NCI-H345 (cell line): ENCODE results near the gene KIF6.
"Not testable (repeated sequence)": the region's sequence is repeated elsewhere in the genome, so short reads cannot be mapped to it uniquely, and the experiment has no call there.

ENCODE experiments used
- DNase-seq: peaks from one replicate; lab custom pipeline; 2025; lab: John Stamatoyannopoulos, UW

Gene KIF6

DNA sequence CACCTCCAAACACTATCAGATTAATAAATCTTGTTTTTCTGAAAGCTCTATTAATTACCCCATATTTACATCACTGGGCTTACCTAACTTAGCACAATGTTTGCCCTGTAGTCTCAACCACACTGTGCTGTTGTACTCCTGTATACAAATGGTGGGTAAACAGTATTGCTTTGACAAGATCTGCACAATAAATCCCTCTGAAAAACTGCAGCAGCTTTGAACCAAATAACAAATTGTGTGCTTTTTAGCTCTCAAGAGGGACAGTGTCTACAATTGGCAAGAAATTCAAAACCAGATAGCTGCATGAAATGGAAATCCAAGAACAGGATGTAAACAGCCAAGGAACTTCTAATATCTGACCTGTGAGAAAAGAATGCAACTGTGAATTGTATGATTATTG is 10.4 kb downstream of the KIF6 start:
- DNase-seq = peak; percentile 13

DNA sequence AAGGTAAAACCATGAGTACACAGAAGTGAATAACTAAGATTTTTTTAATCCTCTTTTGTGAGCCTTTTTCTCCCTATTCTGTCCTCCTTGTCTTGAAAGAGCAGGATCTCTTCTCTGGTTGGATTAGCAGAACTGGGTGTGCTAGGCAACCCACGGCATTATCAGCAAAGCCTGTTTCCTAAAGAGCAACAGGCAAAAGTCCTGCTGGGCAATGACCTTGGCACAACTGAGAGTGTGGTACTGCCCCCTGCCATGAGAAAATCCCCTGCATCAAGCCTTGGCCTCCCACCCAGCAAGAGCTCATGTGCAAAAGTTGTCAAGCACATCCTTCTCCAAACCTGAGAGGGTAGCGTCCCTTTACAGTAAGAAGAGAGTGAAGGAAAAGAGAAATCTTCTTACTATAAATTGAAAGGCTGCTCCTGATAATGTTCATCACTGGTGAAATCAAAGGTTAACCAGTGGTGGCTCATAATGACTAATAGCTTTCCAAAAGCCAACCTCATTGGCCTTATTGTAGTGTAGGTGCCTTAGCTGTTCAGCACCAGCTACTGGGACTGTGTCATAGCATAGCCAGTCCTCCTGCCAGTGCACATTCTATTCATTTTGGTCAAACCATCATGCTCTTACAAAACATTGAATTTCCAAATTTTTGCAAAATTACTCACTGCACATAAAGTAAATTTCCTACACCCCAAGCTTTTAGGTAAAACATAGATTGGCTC is 17.1 kb downstream of the KIF6 start:
- DNase-seq = no peak

DNA sequence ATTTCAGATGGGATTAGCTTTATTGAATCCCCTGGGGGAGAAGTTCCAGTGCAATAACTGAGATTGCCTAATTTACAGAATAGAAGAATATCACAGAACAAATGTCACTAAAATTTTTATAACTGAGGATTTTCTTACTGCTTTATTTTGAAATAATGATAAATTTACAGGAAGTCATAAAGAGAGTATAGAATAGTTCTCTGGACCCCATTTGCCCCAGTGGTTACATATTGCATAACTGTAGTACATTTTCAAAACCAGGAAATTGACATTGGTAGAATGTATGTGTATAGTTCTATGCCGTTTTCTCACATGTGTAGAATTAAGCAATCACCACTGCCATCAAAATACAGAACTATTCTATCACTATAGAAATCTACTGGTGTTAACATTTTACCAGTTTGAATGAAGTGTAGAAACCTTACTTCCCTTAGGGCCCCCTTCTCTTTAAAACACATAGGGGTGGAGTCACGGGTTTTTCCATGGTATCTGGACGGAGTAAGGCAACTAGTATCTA is 18.3 kb downstream of the KIF6 start:
- no peak for DNase-seq

DNA sequence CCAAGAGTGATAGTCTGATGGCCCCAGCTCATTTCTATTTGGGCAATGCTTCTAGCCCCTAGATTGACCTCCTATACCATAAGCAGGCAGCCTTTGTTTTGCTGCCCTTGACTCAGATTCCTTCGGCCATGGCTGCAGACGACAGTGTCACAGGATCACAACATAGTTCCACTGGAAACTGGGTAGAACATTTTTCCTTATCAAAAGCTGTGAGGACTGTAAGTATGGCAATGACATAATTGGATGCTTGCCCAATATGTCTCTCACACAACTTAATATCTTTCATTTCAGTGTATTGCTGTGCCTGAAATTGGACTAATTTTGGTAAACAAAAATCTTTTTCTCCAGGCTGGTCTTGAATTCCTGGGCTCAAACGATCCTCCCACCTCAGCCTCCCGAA is 22.9 kb downstream of the KIF6 start:
- DNase-seq = no peak

DNA sequence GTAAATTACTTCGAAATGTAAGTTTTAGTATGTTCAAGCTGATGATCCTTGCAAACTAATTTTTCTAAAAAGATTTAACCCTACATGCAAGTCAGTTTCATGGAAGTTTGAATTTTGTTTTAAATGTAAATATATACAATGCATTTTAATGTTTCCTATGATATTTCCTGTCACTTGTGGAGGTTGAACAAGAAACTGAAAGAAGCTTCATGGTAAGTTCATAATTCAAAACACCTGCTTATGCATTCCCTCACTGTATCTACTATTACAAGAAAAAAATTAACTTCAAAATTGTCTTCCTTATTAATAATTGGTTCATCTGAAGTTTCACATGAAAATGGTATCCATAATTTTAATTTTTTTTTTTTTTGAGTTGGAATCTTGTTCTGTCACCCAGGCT is 24.8 kb downstream of the KIF6 start:
- DNase-seq = no peak

DNA sequence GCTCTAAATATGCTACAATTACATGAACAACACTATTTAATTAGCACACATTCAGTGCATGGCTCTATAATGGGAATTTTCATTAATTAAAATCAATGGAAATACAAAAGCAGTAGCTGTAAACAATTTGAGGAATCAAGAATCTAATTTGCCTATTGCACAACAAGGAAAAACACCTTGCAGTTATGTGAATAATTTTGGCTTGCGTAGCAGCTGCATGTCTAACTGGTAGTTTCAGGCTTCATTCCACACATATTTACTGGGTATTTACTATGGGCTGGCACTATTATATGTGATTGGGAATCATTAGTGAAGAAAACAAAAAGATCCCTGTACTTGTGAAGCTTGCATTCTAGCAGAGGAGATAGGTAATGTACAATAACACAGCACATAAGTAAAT is 26.4 kb downstream of the KIF6 start:
- no peak for DNase-seq

DNA sequence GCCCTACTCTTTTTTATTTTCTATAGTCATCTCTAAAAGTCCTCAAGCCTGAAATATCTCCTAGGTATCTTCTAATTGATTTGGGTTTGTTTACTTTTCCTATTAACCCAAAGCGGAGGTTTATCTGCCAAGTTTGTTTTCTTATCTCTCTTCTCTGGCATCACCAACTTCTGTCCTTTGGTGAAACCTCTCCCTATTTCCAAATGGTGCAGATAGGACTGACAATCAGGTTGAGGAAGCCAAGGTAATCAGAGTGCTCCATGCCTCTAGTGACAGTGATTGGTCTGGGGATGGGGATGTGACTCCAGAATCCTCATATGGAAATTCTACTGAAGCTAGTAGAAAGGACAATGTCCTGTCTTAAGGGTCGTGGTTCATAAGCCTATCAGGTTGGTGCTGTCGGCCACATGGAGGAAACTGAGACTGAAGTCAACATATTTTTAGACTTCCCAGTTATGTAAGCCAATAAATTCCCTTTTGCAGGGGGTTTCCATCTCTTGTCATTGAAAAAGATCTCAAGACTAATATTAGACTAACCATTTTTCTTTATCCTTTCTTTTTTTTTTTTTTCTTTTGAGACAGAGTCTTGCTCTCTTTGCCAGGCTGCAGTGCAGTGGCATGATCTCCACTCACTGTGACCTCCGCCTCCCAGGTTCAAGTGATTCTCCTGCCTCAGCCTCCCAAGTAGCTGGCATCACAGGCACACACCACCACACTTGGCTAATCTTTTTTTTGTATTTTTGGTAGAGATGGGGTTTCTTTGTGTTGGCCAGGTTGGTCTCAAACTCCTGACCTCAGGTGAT is 28.0 kb downstream of the KIF6 start:
- DNase-seq = no peak

DNA sequence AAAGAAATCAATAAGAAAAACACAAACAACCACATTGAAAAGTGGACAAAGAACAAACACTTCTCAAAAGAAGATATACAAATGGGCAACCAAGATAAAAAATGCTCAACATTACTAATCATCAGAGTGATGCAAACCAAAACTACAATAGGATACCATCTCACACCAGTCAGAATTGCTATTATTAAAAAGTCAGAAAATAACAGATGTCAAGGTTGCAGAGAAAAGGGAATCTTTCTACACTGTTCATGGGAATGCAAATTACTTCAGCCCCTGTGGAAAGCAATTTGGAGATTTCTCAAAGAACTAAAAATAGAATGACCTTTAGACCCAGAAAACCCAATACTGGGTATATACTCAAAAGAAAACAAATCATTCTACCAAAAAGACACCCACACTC is 29.8 kb downstream of the KIF6 start:
- DNase-seq = no peak

DNA sequence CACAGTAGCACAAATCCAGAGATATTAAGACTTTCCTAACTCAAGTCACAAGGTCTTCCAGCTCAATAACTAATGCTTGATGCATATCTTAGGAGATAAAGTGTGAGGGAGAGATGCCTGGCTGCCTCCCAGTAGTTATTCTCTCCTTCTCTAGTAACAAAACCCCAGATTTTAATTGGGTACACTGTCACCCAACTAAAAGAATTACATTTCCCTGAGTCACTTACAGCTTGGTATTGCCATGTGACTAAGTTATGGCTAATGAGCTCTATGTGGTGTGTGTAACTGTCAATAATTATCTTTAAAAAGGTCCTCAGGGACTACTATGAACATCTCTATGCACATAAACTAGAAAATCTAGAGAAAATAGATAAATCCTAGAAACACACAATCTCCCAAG is 32.0 kb downstream of the KIF6 start:
- DNase-seq = no peak

DNA sequence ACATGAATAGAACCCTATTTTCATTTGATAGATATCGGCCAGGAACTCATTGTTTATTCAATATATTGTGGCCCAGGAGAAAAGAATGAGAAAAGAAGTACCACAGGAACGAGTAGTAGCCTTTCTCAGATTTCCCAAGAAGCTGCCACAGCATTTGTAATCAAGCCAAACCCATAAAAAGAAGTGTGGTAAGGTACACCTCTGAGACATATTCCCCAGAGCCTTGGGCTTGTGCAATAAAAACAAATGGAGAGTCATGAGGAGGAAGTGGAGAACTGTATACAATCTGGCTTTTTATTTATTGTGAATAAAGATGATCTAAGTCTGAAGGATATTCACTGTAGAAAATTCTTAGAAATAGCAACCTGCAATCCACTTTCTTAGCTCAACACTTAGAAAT is 36.7 kb downstream of the KIF6 start:
- no peak for DNase-seq

DNA sequence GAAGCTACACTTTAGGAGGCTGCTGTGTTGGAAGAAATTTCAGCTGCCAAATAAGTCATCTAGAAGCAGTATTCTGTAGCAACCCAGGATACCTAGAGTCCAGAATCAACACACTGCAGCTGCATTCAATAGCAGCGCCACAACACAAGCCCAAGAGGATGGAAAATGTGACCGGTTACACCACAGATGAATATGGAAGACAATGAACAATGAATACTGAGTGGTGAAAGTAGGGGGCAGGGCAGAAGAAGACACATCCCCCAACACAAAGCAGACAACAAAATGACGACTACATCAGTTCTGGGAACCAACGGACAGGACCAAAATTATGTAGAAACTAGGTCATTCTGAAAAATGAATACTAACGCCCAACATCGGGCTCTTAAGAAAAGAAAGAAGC is 38.2 kb downstream of the KIF6 start:
- no peak for DNase-seq

DNA sequence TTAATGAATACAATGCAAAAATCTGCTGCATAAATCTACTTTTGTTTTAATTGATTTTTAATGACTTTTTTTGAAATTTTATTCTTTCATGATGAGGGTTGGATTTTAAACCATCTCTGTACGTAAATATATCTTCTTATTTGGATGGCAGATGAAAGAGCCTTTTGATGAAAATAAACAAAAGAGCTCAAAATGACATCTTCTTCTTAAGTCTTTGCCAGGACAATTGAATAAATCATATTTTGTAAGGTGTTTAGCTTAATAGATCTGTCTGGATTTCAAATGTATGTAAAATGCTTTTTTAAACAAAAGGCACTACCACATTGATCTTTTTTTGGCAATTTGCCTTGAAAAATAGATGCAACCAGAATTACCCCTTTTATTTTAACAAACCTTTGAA is 39.3 kb downstream of the KIF6 start:
- no peak for DNase-seq

DNA sequence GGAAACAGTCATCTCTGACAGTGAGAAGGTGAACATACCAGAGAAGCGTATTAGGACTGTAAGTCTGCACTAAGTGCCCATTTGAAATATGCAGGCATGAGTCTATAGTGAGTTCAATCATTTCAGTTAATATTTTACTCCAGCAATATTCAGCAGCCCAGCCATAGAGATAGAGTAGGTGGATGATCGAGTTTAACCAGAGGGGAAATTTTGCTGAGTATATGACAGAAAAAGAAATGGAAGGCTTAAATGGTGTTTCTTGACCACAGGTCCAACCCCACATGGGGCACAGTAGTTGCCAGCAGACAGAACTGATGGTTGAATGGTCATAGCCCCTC is 39.8 kb downstream of the KIF6 start:
- no peak for DNase-seq

DNA sequence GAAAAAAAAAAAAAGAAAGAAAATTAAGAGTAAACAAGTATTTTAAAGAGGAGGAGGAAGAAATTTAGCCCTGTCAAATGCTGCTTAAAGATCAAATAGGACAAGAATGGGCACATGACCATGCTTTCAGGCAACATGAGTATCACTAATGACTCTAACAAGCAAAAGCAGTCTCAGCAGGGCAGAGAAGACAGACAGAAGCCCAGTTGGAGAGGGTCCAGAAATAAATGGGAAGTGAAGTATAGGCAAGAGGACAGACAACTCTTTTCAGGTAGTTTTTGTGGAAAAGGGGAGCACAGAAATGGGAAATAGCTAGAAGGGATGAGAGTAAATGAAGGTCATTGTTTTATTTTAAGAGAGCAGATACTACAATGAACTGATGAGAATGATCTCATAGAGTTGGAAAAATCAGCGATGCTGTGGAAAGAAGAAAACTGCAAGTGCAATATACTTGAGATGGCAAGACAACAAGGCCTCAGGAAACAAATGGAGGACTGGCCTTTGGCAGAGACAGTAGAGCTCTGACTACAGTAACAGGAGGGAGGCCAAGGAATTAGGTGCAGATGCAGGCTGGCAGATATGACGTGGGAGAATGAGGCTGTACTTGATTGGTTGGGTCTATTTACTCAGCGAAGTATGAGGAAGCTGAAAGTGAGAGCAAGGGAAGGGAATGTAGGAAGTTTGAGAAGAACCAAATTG is 40.3 kb downstream of the KIF6 start:
- no peak for DNase-seq

DNA sequence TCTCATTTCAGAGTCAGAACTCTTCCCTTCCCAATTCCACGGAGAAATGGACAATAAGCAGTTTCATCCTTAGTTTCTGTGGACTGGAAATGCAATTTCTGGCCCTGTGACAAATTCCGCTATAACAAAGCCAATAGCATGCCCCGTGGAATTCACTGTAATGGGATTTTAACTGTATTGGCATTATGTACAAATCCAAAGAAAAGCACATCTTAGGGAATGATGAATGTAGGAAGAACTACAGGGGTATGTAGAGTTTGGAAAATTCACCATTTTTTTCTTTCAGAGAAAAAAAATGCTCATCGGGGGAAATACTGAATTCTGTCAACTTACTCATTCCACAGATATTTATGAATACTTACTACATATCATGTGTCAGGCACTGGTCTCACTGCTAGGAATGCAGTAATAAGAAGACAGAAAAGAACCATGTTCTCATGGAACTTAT is 43.5 kb downstream of the KIF6 start:
- no peak for DNase-seq

DNA sequence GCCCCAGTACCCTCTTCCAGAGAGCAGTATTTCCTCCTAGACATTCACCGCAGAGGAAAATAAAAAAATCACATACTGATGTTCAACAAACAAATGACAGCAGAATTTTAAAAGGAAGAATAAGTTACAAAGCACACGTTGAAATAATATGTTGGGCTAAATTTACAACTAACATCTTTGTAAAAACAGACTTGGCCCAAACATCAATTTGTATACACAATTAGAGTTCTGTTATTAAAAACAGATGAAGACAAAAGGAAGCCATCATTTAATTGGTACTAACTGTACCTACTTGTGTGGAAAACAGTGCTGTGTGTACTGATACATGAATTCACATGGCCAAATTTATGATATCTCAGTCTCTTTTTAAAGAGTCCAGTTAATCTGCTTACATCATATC is 46.3 kb downstream of the KIF6 start:
- no peak for DNase-seq

DNA sequence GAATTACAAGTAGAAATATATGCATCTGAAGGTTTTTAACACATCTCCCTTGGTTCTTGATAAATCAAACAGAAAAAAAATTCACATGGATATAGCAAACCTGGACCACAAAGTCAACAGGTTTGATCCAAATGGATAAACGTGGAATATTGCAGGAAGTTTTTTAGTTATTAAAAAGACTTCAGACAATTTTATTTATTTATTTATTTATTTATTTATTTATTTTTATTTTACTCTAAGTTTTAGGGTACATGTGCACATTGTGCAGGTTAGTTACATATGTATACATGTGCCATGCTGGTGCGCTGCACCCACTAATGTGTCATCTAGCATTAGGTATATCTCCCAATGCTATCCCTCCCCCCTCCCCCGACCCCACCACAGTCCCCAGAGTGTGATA is 47.9 kb downstream of the KIF6 start:
- DNase-seq = not testable (repeated sequence)

DNA sequence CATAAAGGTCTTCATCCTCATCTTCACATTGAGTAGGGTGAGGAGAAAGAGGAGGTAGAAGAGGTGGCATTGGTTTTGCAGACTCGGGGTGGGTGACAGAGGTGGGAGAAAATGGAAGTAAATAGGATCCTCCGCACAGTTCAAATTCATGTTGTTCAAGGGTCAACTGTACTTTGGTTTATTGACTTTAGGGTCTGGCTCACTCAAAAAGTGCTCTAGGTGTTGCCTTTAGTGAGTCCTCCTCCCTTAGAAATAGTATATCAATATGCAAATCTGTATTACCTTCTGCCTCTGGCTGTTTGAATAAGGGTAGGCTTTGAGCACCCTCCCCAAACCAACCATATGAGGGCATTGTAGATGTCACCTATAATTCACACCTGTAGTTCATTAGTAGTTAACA is 54.7 kb downstream of the KIF6 start:
- no peak for DNase-seq

DNA sequence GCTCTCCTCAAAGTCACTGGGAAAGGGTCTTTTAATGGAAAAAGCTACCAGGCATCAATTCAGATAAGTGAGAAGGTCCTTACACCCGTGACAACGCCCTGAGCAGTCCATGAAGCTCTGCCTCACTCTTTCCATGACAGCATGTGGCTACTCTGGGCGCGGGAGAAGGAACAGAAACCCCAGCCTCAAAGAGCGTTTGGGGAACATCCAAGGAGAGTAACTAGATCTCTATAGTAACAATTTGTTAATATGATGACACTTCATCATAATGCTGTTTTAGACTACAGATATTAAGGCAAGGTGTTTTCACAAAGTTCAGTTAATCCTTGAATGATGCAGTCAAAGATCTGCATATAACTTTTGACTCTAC is 55.2 kb downstream of the KIF6 start:
- DNase-seq = no peak

DNA sequence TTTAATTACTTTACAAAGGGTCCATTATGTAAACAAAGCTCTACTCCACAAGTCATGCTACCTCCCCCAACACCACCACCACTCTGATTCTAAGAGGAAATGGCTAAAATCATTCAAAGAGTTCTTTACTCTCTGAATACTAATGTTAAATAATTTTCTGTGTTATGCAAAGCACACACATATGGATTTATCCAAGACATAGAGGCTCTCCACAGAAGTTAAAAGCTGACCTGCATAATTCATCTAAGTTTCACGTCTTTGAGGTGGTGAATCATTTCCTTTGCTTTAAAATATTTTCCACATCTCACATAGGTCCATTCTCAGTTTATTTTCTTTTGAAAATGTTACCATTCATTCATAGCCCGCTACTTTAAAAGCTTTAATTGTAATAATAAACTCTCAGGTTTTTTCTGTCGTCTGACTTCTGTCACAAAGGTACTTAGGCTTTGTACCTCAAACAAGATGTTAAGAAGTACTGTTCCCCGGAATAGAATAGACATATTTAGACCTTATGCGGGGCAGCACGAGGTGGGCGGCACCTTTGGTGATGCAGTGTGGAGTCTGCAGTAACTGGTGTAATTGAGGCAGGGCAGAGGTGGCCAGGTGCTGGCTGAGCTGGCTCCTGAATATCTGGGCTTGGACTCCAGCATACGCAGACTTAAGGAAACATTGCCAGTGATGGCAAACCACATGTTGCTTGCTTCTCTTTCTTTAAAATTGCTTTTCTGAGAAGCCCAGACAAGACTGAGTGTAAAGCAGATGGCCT is 55.8 kb downstream of the KIF6 start:
- DNase-seq = no peak

DNA sequence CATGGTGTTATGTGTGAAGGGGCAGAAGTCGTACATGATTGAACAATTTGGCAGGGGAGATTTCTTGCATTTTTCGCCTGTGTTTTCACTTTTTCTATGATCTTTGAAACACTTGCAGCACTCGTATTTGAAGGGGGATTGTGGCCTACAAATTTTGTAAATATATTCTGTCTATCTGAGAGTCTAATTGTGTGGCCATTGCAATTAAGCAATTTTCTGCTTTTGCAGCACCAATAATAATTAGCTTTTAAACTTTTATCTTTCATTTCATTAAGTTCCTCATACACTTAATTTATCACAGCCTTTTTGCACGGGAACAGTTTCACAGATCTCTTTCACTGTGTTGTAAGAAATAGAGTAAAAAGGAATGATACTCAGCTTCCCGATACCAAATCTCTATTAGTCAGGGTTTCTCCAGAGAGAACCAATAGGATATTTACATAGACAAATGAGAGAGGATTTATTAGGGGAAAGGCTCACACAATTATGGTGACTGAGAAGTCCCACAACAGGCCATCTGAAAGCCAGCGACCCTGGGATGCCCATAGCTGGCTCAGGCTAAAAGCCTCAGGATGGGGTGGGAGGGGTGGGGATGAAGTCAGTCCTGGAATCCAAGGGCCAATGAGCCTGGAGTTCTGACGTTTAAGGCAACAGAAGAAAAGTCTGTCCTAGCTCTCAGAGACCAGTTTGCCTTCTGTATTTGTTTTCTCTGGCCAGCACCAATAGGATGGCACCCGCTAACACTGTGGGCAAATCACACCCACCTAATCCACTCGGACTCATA is 58.3 kb downstream of the KIF6 start:
- DNase-seq = no peak

DNA sequence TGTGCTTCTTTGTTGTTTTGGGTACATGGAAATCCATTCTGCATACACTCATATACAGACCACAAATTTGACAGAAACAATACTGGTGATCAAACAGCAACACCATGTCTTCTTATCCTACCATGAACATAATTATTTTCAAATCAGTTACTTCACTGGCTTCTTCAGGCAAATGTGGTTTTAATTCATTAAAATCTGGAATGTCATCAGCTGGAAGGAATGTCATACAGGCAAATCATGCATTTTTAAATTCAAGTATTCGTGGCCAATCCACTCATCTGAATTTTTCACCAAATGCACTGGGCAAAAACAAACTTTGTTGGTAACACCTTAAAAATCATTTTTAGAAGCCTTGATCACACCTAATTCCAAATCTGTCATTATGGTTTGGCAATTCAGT is 59.3 kb downstream of the KIF6 start:
- DNase-seq = no peak
